NCI-H69 (cell line): ENCODE results near the gene SOHLH1.
"Not testable (repeated sequence)": the region's sequence is repeated elsewhere in the genome, so short reads cannot be mapped to it uniquely, and the experiment has no call there.

Experiments used
- DNase-seq: peaks from one replicate; lab custom pipeline; 2025; lab: John Stamatoyannopoulos, UW

Gene SOHLH1

GRCh38 chr9:135678236-135679017 is 20.9 kb downstream of the SOHLH1 start:
- no peak for DNase-seq

- no peak for DNase-seq
These were observed 21.6 kb downstream of the SOHLH1 start for GRCh38 chr9:135677641-135678168.

- DNase-seq: no peak
These were observed 22.4 kb downstream of the SOHLH1 start for GRCh38 chr9:135676891-135677290.

- DNase-seq: no peak
These were observed 24.3 kb downstream of the SOHLH1 start for GRCh38 chr9:135674977-135675376.

- DNase-seq: no peak
These were observed 25.3 kb downstream of the SOHLH1 start for GRCh38 chr9:135673941-135674340.

- not testable (repeated sequence) for DNase-seq
These were observed 26.5 kb downstream of the SOHLH1 start for GRCh38 chr9:135672786-135673185.

GRCh38 chr9:135671591-135672041 is 27.7 kb downstream of the SOHLH1 start:
- no peak for DNase-seq

- no peak for DNase-seq
These were observed 28.3 kb downstream of the SOHLH1 start for GRCh38 chr9:135670721-135671590.

- DNase-seq: no peak
These were observed 29.5 kb downstream of the SOHLH1 start for GRCh38 chr9:135669616-135670285.

DNA sequence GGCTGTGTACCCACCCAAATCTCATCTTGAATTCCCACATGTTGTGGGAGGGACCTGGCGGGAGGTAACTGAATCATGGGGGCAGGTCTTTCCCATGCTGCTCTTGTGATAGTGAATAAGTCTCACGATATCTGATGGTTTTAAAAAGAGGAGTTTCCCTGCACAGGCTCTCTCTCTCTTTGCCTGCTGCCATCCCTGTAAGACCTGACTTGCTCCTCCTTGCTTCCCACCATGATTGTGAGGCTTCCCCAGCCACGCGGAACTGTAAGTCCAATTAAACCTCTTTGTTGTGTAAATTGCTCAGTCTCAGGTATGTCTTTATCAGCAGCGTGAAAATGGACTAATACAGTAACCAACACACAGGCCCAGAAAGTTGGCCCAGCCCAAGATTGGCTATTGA is 30.3 kb downstream of the SOHLH1 start:
- not testable (repeated sequence) for DNase-seq

GRCh38 chr9:135667463-135668001 is 31.7 kb downstream of the SOHLH1 start:
- no peak for DNase-seq

DNA sequence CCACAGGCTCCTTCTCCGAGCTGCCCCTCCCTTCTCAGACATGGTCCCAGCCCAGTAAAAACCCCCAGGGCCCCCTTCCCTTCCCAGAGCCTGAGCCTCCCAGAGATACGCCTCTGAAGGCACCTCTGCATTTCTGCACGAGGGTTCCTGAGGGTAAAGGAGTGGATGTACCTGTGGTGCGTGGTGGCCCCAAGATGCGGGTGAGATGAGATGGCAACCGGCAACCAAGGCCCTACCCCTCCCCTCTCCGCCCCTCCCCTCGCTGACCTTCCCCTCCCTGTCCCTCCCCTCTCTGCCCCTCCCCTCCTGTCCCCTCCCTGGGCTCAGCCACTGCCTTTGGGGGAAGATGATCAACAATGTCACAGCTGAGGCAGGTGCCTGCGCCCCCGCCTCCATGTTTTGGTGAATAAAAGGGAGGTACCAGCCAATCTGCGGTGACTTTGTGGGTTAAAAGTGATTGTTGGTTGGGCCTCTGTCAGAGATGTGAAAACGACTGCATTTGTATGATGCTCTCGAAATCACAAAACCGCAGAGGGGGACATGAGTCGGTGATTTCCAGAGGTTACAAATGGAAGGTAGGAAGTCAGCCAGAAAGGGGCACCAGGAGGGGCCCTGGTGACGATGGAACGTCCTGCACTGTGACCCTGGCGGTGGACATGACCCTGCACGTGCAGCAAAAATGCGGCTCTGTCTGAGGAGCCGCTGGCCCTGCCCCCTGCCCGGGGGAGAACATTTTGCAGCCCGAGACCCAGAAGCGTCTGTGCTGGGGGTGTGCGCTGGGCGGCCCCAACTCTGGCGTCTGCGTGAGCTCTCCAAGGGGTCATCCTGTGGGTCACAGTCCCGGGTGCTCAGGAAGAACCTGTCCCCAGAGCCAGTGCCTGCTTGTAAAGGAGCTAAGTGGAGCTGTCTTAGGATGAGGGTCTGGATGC is 32.5 kb downstream of the SOHLH1 start:
- DNase-seq: no peak

- DNase-seq: no peak
These were observed 33.5 kb downstream of the SOHLH1 start for GRCh38 chr9:135665795-135666189.

GRCh38 chr9:135664801-135665794 is 34.2 kb downstream of the SOHLH1 start:
- no peak for DNase-seq

GRCh38 chr9:135664266-135664665 is 35.0 kb downstream of the SOHLH1 start:
- no peak for DNase-seq

DNA sequence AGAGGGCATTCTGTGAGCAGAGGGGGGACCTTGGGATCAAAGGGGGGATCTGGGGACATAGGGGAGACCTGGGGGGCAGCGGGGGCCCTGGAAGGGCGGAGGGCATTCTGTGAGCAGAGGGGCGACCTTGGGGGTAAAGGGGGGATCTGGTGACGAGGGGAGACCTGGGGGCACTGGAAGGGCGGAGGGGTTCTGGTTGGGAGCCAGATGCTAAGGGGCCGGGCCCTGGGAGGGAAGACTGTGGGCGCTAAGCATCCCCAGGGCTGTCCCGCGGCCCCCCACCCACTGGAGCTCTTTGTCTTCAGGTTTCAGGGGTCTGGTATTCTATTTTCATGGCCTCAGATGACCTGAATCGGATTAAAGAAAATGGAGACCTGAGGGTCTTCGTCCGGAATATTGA is 35.4 kb downstream of the SOHLH1 start:
- DNase-seq: no peak

GRCh38 chr9:135663451-135663770 is 35.9 kb downstream of the SOHLH1 start:
- no peak for DNase-seq

GRCh38 chr9:135662758-135663450 is 36.4 kb downstream of the SOHLH1 start, which contains the start of gene LCN9:
Gene LCN9, plus strand, starts transcription at chr9:135663309. Its CDS starts 13 bp downstream, at chr9:135663322.
- no peak for DNase-seq
